OCI-LY3 (cell line): ENCODE measurements around the gene MTIF3.
A peak's percentile ranks its signal among the peaks of the same experiment; 100 is the strongest.

Experiments
- H2AFZ ChIP-seq: fragments of 200-600, 300-600 bp; shearing (Covaris generic); 2 replicates; pipeline ENCODE4 v1.6.0; 2014; ENCODE audit warnings: antibody characterized with exemption, low read depth, low read length
- H3K27ac ChIP-seq: fragments of 200-600, 300-600 bp; sonication (generic); 2 replicates; pipeline ENCODE4 v1.5.1; 2014; ENCODE audit warnings: mild to moderate bottlenecking, low read length, moderate library complexity, mixed read lengths
- H3K27me3 ChIP-seq: fragments of 200-600, 300-600 bp; sonication (generic); 2 replicates; pipeline ENCODE4 v1.6.1; 2014; ENCODE audit warnings: low read depth, low read length, mixed read lengths
- H3K36me3 ChIP-seq: fragments of 200-600, 300-600 bp; sonication (generic); replicated peaks from 2 replicates; pipeline ENCODE3; 2014; ENCODE audit warnings: low read depth, low read length, mixed read lengths
- H3K4me1 ChIP-seq: fragments of 300-600, 200-600 bp; sonication (generic); 2 replicates; pipeline ENCODE4 v1.6.1; 2014; ENCODE audit warnings: low read length, mixed read lengths
- H3K4me2 ChIP-seq: fragments of 200-600, 300-600 bp; sonication (generic); 2 replicates; pipeline ENCODE4 v1.6.1; 2014; ENCODE audit warnings: low read length, mixed read lengths
- H3K4me3 ChIP-seq: fragments of 300-600, 200-600 bp; sonication (generic); 2 replicates; pipeline ENCODE4 v1.5.1; 2014; ENCODE audit warnings: antibody characterized with exemption, mild to moderate bottlenecking, low read length, moderate library complexity
- H3K79me2 ChIP-seq: fragments of 300-600, 200-600 bp; shearing (Covaris generic); 2 replicates; pipeline ENCODE4 v1.6.1; 2014; ENCODE audit warnings: mild to moderate bottlenecking, low read length, mixed read lengths
- H3K9ac ChIP-seq: fragments of 300-600, 200-600 bp; shearing (Covaris generic); 2 replicates; pipeline ENCODE4 v1.6.0; 2014; ENCODE audit warnings: mild to moderate bottlenecking, low read length, moderate library complexity
- H3K9me3 ChIP-seq: fragments of 200-600, 300-600 bp; shearing (Covaris generic); 2 replicates; pipeline ENCODE4 v1.6.1; 2014; ENCODE audit warnings: low read length, mixed read lengths; ENCODE audit not compliant: insufficient read depth
- H4K20me1 ChIP-seq: fragments of 200-600, 300-600 bp; sonication (generic); 2 replicates; pipeline ENCODE4 v1.6.1; 2016; ENCODE audit warnings: low read length, mixed read lengths; ENCODE audit not compliant: insufficient read depth
- EZH2phosphoT487 ChIP-seq: fragments of 200-600 bp; shearing (Covaris generic); IDR thresholded peaks from 2 replicates; pipeline ENCODE4 v1.6.1; 2018; ENCODE audit warnings: antibody characterized with exemption, mixed run types, low read depth
- TF ChIP-seq, protein P1 (sequence below): fragments of 200-600, 300-600 bp; sonication (generic); IDR thresholded peaks from 2 replicates; pipeline ENCODE4 v1.5.1; 2014; ENCODE audit warnings: antibody characterized with exemption, low read length, low read depth

The MTIF3 gene

GRCh38 chr13:27411341-27411740 is 39.0 kb downstream of the MTIF3 start:
- Histone ChIP-seq H2AFZ (no peak overlapping the region), H3K27me3 (no peaks in the 10 kb centered on the region), H3K9me3 (no peaks in the 10 kb centered on the region), H4K20me1 (no peaks in the 10 kb centered on the region), H3K4me2 (no peak overlapping the region), H3K9ac (no peak overlapping the region), H3K36me3 (no peaks in the 10 kb centered on the region), H3K4me1 (peaks cover 15% of the 10 kb centered on the region), H3K4me3 (no peak overlapping the region), H3K79me2 (no peaks in the 10 kb centered on the region), H3K27ac (no peak overlapping the region)
- TF ChIP-seq, protein P1, sequence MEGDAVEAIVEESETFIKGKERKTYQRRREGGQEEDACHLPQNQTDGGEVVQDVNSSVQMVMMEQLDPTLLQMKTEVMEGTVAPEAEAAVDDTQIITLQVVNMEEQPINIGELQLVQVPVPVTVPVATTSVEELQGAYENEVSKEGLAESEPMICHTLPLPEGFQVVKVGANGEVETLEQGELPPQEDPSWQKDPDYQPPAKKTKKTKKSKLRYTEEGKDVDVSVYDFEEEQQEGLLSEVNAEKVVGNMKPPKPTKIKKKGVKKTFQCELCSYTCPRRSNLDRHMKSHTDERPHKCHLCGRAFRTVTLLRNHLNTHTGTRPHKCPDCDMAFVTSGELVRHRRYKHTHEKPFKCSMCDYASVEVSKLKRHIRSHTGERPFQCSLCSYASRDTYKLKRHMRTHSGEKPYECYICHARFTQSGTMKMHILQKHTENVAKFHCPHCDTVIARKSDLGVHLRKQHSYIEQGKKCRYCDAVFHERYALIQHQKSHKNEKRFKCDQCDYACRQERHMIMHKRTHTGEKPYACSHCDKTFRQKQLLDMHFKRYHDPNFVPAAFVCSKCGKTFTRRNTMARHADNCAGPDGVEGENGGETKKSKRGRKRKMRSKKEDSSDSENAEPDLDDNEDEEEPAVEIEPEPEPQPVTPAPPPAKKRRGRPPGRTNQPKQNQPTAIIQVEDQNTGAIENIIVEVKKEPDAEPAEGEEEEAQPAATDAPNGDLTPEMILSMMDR, result no peak
- TF ChIP-seq EZH2phosphoT487, result no peak

DNA sequence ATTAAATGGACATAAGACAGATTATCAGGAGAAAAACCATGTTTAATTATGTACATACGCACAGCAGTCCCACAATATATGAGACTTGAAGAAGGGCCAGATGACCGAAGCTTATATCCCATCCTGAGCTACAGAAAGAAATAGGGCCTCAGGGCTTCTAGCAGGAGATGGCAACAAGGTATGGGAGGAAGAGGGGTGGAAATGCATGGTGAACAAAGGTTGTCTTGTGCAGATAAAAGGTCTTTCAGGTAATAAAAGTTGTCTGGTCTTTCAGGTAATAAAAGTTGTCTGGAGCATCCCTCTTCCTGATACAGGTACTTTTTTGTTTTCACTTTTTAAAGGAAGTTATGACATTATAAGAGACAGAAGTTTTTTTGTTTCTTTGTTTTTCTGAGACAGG is 41.4 kb downstream of the MTIF3 start:
- no peaks in the 10 kb centered on the region for H3K27me3 ChIP-seq
- H3K36me3 ChIP-seq, result no peaks in the 10 kb centered on the region
- no peak overlapping the region for H3K4me3 ChIP-seq
- no peak overlapping the region for H2AFZ ChIP-seq
- H3K4me1 ChIP-seq, result peaks cover 18% of the 10 kb centered on the region
- H3K4me2 ChIP-seq, result no peak overlapping the region
- H3K9ac ChIP-seq, result no peak overlapping the region
- H3K27ac ChIP-seq, result no peak overlapping the region
- TF ChIP-seq EZH2phosphoT487, result no peak
- TF ChIP-seq, protein P1, result no peak
- no peaks in the 10 kb centered on the region for H3K9me3 ChIP-seq
- no peaks in the 10 kb centered on the region for H3K79me2 ChIP-seq
- no peaks in the 10 kb centered on the region for H4K20me1 ChIP-seq

DNA sequence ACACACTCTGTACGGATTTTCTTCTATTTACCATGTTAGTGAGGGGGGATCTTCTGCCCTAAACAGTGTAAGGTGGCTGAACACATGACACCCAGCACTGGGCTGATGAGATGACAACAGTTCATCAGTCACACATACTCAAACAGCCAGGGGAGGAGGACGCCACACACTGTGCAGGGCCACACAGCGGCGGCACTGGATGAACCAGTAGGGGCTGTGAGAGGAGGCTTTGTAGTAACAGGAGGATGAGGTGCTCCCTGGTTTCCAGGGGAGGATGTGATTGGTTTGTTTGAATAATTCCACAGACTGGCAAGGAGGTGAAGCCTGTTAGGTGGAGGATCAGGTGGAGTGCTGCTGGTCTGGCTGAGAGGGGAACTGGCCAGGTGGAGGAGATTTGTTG is 42.3 kb downstream of the MTIF3 start:
- H3K4me1 ChIP-seq, result peaks cover 18% of the 10 kb centered on the region
- no peaks in the 10 kb centered on the region for H3K79me2 ChIP-seq
- TF ChIP-seq, protein P1, result no peak
- no peak for TF ChIP-seq EZH2phosphoT487
- H3K9ac ChIP-seq, result no peak overlapping the region
- no peak overlapping the region for H2AFZ ChIP-seq
- H4K20me1 ChIP-seq, result no peaks in the 10 kb centered on the region
- no peak overlapping the region for H3K27ac ChIP-seq
- H3K27me3 ChIP-seq, result no peaks in the 10 kb centered on the region
- no peak overlapping the region for H3K4me3 ChIP-seq
- no peak overlapping the region for H3K4me2 ChIP-seq
- no peaks in the 10 kb centered on the region for H3K36me3 ChIP-seq
- H3K9me3 ChIP-seq, result no peaks in the 10 kb centered on the region

GRCh38 chr13:27406178-27406939 is 44.0 kb downstream of the MTIF3 start:
- H3K4me2 ChIP-seq, result peak overlapping the region; percentile 60
- H3K79me2 ChIP-seq, result no peaks in the 10 kb centered on the region
- no peak overlapping the region for H3K27ac ChIP-seq
- H3K36me3 ChIP-seq, result no peaks in the 10 kb centered on the region
- H4K20me1 ChIP-seq, result no peaks in the 10 kb centered on the region
- peak overlapping the region; percentile 29; the same call in 1 of the 2 replicates for H3K9ac ChIP-seq
- TF ChIP-seq, protein P1, result peak; percentile 88
- TF ChIP-seq EZH2phosphoT487, result no peak
- H3K4me3 ChIP-seq, result peak overlapping the region; percentile 32; the same call in 1 of the 2 replicates
- peak overlapping the region; percentile 93 for H2AFZ ChIP-seq
- no peaks in the 10 kb centered on the region for H3K27me3 ChIP-seq
- peaks cover 12% of the 10 kb centered on the region for H3K4me1 ChIP-seq
- H3K9me3 ChIP-seq, result no peaks in the 10 kb centered on the region
